RWPE2 (cell line): ENCODE results near the gene HUS1B.
A peak's percentile ranks its signal among the peaks of the same experiment; 100 is the strongest.
"Not testable (repeated sequence)": the region's sequence is repeated elsewhere in the genome, so short reads cannot be mapped to it uniquely, and the experiment has no call there.

Experiments used
- ATAC-seq: fragments of 200-7000 bp; cut with Tn5 transposase; 3 replicates; pipeline ENCODE4 v1.9.1; 2021; ENCODE audit warnings: low read depth
- DNase-seq: peaks from one replicate; pipeline ENCODE4 v3.0.0-alpha.2; 2020; ENCODE audit warnings: low spot score
- H3K27ac ChIP-seq: fragments of 450-650 bp; 2 replicates; pipeline ENCODE4 v1.5.1; 2017; ENCODE audit warnings: mild to moderate bottlenecking; ENCODE audit not compliant: poor library complexity, severe bottlenecking
- H3K27me3 ChIP-seq: fragments of 250-450 bp; sonication (Bioruptor Pico); 2 replicates; pipeline ENCODE4 v1.5.1; 2021; ENCODE audit warnings: mild to moderate bottlenecking, moderate library complexity; ENCODE audit not compliant: insufficient read depth, poor library complexity, severe bottlenecking
- H3K36me3 ChIP-seq: fragments of 250-450 bp; sonication (Bioruptor Pico); 2 replicates; pipeline ENCODE4 v1.5.1; 2020; ENCODE audit warnings: low read depth, mild to moderate bottlenecking, moderate library complexity
- H3K4me1 ChIP-seq: fragments of 250-450 bp; sonication (Bioruptor Pico); 2 replicates; pipeline ENCODE4 v1.5.1; 2021; ENCODE audit warnings: mild to moderate bottlenecking, moderate library complexity; ENCODE audit not compliant: insufficient read depth, poor library complexity, severe bottlenecking
- H3K4me3 ChIP-seq: fragments of 250-450 bp; sonication (Bioruptor Pico); 2 replicates; pipeline ENCODE4 v1.5.1; 2021; ENCODE audit warnings: mild to moderate bottlenecking, moderate library complexity; ENCODE audit not compliant: severe bottlenecking
- H3K9me3 ChIP-seq: fragments of 250-450 bp; sonication (Bioruptor Pico); 2 replicates; pipeline ENCODE4 v1.5.1; 2021; ENCODE audit warnings: mild to moderate bottlenecking, moderate library complexity; ENCODE audit not compliant: severe bottlenecking
- TF ChIP-seq, protein P1 (sequence below): fragments of 450-650 bp; IDR thresholded peaks from one replicate; pipeline ENCODE4 v1.5.1; 2017; ENCODE audit warnings: mild to moderate bottlenecking, moderate library complexity; ENCODE audit not compliant: poor library complexity, severe bottlenecking

HUS1B gene

DNA sequence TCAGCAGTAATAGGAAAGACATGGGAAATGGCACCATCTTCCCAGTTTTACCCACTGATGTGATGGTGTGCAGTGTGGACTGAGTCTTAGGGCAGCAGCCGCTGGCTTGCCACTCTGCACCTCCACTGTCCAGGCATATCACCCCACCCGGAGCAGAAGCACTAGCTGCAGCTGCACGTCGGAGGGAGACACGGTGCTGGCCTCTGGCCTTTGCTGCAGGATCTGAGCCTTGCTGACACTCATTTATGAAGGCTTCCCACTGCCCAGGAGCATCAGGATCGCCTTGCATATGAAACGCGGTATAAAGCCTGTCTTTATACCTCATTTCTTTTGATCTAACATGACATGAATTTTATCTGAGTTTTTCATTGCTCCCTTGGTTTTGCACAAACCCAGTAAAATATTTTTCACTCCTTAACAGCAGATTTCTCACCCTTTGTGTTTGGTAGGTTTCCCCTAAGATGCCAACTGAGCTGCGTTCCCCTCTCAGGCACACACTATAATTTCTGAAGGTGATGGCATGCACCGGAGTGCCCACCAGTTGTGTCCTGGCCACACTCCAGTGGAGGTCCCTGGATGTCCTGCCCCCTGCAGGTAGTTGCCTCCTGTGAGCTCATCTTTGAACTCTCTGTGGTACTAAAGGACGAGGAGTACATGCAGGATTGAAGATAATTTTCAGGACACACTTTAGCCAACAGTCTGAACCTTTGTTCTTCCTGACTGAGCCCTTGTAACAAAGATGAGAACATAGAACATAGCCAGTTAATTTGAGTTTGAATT lies 45.0 kb upstream of the HUS1B start:
- no peaks in the 10 kb centered on the region for H3K9me3 ChIP-seq
- TF ChIP-seq, protein P1, sequence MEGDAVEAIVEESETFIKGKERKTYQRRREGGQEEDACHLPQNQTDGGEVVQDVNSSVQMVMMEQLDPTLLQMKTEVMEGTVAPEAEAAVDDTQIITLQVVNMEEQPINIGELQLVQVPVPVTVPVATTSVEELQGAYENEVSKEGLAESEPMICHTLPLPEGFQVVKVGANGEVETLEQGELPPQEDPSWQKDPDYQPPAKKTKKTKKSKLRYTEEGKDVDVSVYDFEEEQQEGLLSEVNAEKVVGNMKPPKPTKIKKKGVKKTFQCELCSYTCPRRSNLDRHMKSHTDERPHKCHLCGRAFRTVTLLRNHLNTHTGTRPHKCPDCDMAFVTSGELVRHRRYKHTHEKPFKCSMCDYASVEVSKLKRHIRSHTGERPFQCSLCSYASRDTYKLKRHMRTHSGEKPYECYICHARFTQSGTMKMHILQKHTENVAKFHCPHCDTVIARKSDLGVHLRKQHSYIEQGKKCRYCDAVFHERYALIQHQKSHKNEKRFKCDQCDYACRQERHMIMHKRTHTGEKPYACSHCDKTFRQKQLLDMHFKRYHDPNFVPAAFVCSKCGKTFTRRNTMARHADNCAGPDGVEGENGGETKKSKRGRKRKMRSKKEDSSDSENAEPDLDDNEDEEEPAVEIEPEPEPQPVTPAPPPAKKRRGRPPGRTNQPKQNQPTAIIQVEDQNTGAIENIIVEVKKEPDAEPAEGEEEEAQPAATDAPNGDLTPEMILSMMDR: no peak
- peaks cover 35% of the 10 kb centered on the region for H3K4me1 ChIP-seq
- no peaks in the 10 kb centered on the region for H3K36me3 ChIP-seq
- no peaks in the 10 kb centered on the region for H3K27me3 ChIP-seq
- H3K4me3 ChIP-seq: no peak overlapping the region
- ATAC-seq (no peak), DNase-seq (no peak)
- no peak overlapping the region for H3K27ac ChIP-seq

DNA sequence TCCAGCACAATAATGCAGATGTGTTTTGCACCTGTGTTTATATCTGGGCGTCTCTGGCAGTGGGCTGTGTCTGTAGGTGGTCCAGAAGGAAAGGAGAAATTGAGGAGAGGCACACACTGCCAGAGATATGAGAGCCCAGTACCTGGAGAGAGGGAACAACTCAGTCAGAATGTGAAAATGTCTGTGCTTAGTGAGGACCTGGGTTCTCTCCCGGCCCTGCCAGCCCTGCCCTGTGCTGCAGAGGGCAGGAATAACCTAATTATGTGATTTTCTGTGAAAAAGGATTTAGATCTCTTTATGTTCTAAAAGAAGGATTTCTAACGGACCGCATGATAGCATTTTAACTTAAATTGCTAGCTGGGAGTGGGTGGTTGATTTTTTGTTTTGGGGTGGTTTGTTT lies 44.3 kb upstream of the HUS1B start:
- TF ChIP-seq, protein P1: no peak
- no peaks in the 10 kb centered on the region for H3K36me3 ChIP-seq
- no peaks in the 10 kb centered on the region for H3K27me3 ChIP-seq
- no peaks in the 10 kb centered on the region for H3K9me3 ChIP-seq
- no peak for DNase-seq
- peaks cover 30% of the 10 kb centered on the region for H3K4me1 ChIP-seq
- H3K4me3 ChIP-seq: no peak overlapping the region
- no peak for ATAC-seq
- no peak overlapping the region for H3K27ac ChIP-seq

DNA sequence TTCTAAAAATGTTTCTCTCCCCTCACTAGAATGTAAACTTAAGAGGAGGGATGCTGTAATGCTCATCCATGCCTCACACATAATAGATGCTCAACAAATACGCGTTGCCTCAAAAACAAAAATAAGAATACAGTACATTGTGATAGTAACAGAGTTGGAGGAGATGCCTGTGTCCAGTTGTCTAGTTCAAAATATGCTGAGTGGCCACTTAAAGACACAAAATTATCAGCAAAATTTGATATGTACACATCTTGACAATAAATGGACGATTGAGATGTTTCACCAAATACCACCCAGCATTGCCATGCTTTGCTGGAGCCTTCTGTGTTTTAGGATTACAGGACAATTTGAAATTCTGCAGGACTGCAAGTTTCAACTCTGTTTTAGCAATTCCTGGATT lies 43.6 kb upstream of the HUS1B start:
- DNase-seq: no peak
- no peak for ATAC-seq
- Histone ChIP-seq H3K4me1 (peaks cover 23% of the 10 kb centered on the region), H3K27ac (no peak overlapping the region), H3K27me3 (no peaks in the 10 kb centered on the region), H3K36me3 (no peaks in the 10 kb centered on the region), H3K9me3 (no peaks in the 10 kb centered on the region), H3K4me3 (no peak overlapping the region)
- TF ChIP-seq, protein P1: no peak

DNA sequence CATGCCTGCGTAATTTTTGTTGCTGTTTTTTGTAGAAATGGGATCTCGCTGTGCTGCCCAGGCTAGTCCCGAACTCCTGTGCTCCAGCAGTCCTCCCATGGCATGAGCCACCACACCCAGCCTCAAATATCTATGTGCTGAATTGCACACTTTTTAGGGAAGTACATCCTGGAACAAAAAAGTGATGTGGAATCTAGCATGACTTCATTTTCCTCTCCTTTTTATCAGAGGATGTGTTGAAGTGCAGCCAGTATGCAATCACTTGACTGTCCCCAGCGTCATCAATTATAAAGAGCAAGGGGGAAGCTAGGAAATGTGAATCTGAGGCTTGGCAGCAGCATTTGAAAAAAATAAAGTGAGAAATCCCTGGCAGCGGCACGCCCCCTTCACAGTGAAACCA lies 42.4 kb upstream of the HUS1B start:
- Histone ChIP-seq H3K4me1 (peaks cover 11% of the 10 kb centered on the region), H3K36me3 (no peaks in the 10 kb centered on the region), H3K9me3 (no peaks in the 10 kb centered on the region), H3K4me3 (no peak overlapping the region), H3K27me3 (no peaks in the 10 kb centered on the region), H3K27ac (peak overlapping the region; percentile 17)
- TF ChIP-seq, protein P1: no peak
- DNase-seq (no peak), ATAC-seq (no peak; the same call in 2 of the 3 replicates)

DNA sequence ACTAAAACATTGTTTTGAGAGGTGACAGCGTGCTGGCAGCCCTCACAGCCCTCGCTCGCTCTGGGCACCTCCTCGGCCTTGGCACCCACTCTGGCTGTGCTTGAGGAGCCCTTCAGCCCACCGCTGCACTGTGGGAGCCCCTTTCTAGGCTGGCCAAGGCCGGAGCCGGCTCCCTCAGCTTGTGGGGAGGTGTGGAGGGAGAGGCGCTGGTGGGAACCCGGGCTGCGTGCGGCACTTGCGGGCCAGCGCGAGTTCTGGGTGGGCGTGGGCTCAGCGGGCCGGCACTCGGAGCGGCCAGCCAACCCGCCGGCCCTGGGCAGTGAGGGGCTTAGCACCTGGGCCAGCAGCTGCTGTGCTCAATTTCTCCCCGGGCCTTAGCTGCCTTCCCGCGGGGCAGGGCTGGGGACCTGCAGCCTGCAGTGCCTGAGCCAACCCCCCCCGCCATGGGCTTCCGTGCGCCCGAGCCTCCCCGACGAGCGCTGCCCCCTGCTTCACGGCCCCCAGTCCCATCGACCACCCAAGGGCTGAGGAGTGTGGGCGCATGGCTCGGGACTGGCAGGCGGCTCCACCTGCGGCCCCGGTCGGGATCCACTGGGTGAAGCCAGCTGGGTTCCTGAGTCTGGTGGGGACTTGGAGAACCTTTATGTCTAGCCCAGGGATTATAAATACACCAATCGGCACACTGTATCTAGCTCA lies 37.7 kb upstream of the HUS1B start:
- H3K27me3 ChIP-seq, ATAC-seq, H3K4me1 ChIP-seq, H3K36me3 ChIP-seq, DNase-seq, H3K4me3 ChIP-seq, H3K27ac ChIP-seq, H3K9me3 ChIP-seq: not testable (repeated sequence)
